M059J (cell line): ENCODE data around the gene SGK1. TPM values are rescaled to one million over a fixed set of nuclear protein-coding genes. Genes with fewer than 3 reads are reported as not detected.

ENCODE experiments used
- DNase-seq: peaks from one replicate; pipeline ENCODE4 v3.0.0-alpha.2; 2012; ENCODE audit warnings: low read depth
- total RNA-seq: library from RNA; depleted of rRNA; stranded (reverse); fragments of >200 nt; shearing (Covaris generic); gene quantifications from 2 replicates; pipeline ENCODE4 v1.2.3, GENCODE V29; 2014; rRNA removed

SGK1 gene
- 53.2 and 112 TPM in 2 replicates for total RNA-seq

GRCh38 chr6:134317471-134318131, at the start of gene SGK1:
SGK1 (minus strand) TSS chr6:134318112; CDS start chr6:134317460, 652 bp downstream.
- DNase-seq = peak; percentile 60

GRCh38 chr6:134363323-134364039, 45.6 kb upstream of the SGK1 start:
- DNase-seq = peak; percentile 88

GRCh38 chr6:134361011-134361410, 43.1 kb upstream of the SGK1 start:
- DNase-seq = no peak

DNA sequence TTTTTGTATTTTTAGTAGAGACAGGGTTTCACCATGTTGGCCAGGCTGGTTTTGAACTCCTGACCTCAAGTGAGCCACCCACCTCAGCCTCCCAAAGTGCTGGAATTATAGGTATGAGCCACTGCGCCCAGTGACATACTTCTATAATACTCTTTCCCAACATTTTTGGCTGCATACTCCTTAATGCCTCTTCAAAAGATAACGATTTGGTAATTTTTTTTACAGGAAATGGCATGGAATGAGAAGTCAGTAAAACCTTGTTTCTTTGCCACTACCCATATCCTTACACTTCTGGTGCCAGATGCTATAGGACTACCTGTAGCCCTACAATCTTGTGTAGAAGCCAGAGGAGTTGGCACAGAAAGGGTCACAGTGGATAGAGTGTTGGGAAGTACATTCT, 41.4 kb upstream of the SGK1 start:
- DNase-seq = no peak

DNA sequence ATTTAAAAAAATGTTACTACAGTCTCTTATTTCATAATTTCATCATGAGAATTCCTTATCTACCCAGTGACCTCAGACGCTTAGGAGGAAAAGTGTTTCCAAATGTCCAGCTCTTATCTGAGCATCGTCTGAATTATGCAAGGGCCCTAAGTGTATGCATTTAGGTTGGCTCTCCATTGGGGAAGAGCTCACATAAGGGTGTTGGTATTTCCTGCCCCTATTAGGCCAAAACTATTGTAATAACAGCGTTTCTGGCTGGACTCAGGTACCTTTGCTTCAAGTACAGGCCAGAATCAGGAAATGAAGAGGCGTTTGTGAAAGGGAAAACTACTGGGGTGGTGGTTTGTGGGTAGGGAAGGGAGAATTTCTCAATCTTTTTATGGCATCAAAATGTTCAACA, 40.4 kb upstream of the SGK1 start:
- no peak for DNase-seq

DNA sequence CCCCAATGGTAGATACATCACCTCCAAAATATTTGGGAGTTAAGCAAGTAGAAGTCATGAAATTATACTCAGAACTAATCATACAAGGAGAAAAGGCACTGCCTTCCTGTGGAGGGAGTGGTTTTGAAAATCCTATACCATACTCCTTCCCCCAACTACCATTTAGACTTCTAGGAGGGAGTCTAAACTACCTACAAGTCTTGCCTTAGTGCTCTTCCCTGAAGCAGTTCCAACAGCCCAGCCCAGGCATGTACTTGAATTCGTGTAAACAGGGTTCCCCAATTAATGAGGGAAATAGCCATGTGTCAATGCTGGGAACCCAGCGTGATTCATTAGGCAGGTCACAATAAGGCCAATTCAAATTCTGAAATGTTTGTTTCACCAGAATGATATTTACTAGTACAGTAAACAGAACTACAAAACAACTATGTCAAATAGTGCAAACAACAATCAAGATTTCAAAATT, 39.1 kb upstream of the SGK1 start:
- no peak for DNase-seq

DNA sequence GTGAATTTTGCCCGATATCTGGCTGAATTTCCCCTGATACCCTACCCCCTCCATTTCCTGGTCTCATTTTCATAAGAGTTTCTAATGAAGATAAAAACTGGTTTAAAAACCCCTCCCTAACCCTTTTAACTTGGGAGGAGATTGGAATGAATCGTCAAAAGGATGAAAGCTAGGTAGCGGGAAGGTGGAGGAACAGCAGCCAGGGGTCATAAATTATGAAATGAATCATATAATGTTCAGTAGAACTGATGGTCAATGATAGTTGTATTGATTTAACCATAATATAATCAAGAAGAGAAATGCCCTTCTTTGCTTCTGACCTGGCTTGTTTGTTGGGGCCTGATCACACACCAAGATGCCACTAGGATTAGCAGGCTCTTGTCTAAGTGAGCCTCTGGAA, 38.5 kb upstream of the SGK1 start:
- DNase-seq = no peak

GRCh38 chr6:134352786-134353480, 35.0 kb upstream of the SGK1 start:
- DNase-seq = peak; percentile 88

- no peak for DNase-seq
Measured at GRCh38 chr6:134351615-134352474, 33.9 kb upstream of the SGK1 start.

- peak; percentile 98 for DNase-seq
Measured at GRCh38 chr6:134347885-134348805, 30.2 kb upstream of the SGK1 start.

GRCh38 chr6:134346932-134347545, 29.1 kb upstream of the SGK1 start:
- DNase-seq = no peak

- DNase-seq = no peak
Measured at GRCh38 chr6:134345789-134346188, 27.9 kb upstream of the SGK1 start.

DNA sequence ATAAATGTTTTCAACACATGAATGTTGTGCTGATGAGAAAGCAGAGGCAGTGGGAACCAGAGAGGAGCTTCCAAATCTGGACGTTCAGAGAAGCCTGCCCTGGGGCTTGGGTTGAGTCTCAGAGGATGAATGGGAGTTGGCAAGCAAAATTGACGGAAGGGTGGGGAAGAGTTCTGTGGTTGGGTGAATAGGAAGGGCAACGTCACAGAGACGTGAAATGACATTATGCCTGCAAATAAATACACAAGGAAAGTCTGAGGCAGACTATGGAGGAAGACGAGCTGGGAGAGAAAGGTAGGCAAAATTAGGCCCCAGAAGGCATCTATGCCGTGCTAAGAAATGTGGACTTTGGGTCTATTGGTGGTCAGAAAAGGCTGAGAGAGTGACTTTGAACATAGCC, 25.2 kb upstream of the SGK1 start:
- no peak for DNase-seq

DNA sequence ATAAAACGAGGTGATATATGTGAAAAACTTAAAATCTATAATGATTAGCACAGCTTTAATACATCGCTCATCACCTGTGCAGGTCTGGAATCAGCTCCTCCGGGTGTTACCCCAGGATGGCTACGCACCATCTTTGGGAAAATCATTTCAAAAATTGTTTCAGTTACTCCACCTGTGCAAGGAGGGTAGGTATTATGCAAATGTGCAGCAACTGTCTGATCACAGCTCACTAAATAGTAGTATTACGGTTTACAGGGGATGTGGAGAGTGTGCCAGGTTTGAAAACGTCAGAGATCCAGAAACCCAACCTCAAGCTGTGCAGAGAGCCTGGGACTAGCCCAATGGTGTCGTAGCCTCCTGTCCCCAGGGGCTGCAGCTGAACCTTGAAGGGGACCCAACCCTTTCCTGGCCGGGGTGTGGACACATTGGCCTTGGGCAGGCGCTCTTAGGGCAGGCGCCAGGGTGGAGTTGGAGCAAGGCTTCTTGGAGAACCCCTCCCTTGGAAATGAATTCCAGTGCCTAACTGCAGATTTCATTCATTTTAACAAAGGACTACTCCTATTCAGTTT, 24.2 kb upstream of the SGK1 start:
- DNase-seq = no peak

DNA sequence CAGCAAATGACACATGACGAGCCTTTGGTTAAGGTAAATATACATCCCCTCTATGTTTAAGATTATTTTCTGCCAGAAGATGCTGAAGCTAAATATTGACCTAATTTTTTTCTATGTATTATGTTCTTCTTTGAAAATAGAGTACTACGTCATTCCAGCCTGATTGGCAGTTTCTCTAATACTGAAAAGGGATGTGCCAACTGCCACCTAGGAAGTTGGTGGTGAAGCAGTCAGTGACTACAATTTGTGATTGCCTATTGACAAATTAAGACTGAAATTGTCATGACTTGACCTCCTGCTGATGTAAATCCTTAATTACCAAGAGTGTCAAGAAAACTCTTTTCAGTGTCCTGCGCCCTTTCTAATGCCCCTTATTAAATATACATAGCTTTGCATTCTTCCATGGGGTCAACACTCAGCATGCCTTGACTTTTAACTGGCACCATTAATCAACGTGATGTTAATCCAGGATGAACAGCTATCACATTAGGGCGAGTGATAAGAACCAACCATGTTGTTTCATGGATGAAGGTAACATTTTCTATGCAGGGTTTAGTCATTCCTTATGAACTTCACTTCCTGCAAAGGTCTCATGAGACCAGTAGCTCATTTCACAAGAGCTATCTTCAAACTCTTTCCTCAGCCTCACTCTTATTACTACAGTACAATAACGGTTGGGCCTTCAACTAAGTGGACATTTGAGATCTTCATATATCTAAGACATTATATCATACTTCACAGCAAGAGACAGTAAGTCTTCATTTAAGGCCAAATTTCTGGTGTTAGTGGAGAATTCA, 22.5 kb upstream of the SGK1 start:
- DNase-seq = no peak

GRCh38 chr6:134339216-134339615, 21.3 kb upstream of the SGK1 start:
- DNase-seq = no peak

DNA sequence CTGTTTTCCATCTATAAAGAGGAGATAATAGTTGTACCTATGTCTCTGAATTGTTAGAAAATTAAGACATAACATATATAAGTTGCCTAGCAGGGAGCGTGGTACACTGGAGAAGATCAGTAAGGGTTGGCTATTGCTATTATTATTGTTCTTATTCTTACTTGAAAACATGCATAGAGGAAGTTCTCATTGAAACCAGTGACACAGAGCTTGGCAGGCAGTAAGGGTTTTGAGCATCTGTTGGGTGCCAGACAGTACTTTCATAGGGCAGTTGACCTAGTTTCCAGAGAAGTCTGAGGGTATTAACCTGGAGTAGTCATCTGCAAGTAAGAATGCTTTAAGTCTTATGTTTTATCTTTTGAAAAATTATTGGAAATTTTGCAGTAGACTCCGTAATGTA, 13.3 kb upstream of the SGK1 start:
- no peak for DNase-seq

GRCh38 chr6:134330555-134330954, 12.6 kb upstream of the SGK1 start:
- no peak for DNase-seq

DNA sequence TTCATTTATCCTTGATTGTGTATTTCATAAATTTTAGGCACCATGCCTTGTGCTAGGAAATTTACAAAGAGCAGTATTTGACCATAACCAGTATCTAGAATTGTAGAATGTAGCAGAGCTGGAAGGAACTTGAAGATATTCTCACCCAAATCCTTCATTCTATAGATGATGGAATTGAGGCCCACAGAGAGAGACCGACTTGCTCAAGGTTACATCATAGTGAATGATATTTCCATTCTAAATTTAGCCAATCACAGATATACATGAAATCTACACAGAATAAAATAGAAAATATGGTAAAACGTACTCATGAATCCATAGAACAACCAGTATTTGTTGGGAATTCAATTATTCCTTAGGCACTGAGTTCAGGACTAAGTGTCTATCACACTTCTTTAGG, 10.9 kb upstream of the SGK1 start:
- DNase-seq = no peak
